ENCODE data around the gene RASL10A. TPM values are rescaled to one million over a fixed set of nuclear protein-coding genes. Genes with fewer than 3 reads are reported as not detected.

Gene RASL10A
- total and polyA plus RNA-seq, 9 of the 15 experiments (the other 6 are each of a cell fraction or from before 2014, with no cell fraction given) = 0.17 to 1.2 (median 0.45) TPM; not detected in 3

DNA sequence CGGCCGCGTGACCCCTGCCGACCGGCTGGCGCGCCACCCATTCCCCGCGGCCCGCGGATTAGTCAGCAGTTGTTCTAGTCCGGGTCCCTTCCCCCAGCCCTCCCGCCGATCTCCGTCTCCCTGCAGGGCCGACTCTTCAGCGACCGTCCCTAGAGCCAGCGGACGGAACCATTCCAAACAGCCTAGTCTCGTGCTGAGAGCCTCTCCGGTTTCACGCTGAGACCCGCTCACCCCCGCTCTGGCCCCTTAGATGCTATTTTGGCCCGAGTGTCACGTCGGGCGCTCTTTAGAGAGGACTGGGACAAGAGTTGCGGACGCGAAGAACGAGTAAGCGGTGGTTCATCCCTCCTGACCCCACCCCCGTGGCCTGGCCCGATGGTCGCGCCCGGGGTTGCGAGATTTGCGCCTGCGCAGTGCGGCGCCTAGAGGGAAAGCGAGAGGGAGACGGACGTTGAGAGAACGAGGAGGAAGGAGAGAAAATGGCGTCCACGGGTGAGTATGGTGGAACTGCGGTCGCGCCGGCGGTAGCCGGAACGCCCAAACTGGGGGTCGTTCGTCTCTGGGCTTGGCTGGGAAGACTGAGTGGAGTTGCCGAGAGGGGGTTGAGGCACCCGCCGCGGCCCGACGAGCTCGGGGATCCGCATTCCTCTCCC lies 47.5 kb downstream of the RASL10A start, which contains the start of the genes EWSR1 and RHBDD3 (continued):
- TF ChIP-seq, protein P1, sequence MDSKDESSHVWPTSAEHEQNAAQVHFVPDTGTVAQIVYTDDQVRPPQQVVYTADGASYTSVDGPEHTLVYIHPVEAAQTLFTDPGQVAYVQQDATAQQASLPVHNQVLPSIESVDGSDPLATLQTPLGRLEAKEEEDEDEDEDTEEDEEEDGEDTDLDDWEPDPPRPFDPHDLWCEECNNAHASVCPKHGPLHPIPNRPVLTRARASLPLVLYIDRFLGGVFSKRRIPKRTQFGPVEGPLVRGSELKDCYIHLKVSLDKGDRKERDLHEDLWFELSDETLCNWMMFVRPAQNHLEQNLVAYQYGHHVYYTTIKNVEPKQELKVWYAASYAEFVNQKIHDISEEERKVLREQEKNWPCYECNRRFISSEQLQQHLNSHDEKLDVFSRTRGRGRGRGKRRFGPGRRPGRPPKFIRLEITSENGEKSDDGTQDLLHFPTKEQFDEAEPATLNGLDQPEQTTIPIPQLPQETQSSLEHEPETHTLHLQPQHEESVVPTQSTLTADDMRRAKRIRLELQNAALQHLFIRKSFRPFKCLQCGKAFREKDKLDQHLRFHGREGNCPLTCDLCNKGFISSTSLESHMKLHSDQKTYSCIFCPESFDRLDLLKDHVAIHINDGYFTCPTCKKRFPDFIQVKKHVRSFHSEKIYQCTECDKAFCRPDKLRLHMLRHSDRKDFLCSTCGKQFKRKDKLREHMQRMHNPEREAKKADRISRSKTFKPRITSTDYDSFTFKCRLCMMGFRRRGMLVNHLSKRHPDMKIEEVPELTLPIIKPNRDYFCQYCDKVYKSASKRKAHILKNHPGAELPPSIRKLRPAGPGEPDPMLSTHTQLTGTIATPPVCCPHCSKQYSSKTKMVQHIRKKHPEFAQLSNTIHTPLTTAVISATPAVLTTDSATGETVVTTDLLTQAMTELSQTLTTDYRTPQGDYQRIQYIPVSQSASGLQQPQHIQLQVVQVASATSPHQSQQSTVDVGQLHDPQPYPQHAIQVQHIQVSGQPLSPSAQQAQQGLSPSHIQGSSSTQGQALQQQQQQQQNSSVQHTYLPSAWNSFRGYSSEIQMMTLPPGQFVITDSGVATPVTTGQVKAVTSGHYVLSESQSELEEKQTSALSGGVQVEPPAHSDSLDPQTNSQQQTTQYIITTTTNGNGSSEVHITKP (IDR thresholded peaks at IDR 0.05; ENCODE audit: partially characterized antibody) = peak; percentile 100
- no peak for TF ChIP-seq CREBBP (IDR thresholded peaks at IDR 0.05; ENCODE audit: low read depth, low read length)
- TF ChIP-seq, protein P2, sequence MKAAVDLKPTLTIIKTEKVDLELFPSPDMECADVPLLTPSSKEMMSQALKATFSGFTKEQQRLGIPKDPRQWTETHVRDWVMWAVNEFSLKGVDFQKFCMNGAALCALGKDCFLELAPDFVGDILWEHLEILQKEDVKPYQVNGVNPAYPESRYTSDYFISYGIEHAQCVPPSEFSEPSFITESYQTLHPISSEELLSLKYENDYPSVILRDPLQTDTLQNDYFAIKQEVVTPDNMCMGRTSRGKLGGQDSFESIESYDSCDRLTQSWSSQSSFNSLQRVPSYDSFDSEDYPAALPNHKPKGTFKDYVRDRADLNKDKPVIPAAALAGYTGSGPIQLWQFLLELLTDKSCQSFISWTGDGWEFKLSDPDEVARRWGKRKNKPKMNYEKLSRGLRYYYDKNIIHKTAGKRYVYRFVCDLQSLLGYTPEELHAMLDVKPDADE (conservative IDR thresholded peaks at IDR 0.05; ENCODE audit: control insufficient read depth, low read depth, low read length) = peak; percentile 85
- no peak for TF ChIP-seq NFIX (CRISPR knock-in tag; IDR thresholded peaks at IDR 0.05; ENCODE audit: low read depth)
- peak; percentile 74 for TF ChIP-seq FIP1L1 (IDR thresholded peaks at IDR 0.05; ENCODE audit: low read depth, low read length, poor library complexity, severe bottlenecking)
- TF ChIP-seq CEBPB (tag; IDR thresholded peaks at IDR 0.05) = peak; percentile 79
- no peak for TF ChIP-seq ZNF586 (CRISPR knock-in tag; conservative IDR thresholded peaks at IDR 0.05)
- TF ChIP-seq, protein P3, sequence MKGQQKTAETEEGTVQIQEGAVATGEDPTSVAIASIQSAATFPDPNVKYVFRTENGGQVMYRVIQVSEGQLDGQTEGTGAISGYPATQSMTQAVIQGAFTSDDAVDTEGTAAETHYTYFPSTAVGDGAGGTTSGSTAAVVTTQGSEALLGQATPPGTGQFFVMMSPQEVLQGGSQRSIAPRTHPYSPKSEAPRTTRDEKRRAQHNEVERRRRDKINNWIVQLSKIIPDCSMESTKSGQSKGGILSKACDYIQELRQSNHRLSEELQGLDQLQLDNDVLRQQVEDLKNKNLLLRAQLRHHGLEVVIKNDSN (CRISPR knock-in tag; IDR thresholded peaks at IDR 0.05) = peak; percentile 59
- TF ChIP-seq GTF2E2 (tag; IDR thresholded peaks at IDR 0.05) = 0 out of 2 replicates have a peak, but pooled peaks have one; percentile 13
- TF ChIP-seq NRF1 (conservative IDR thresholded peaks at IDR 0.05 in 1 of 2, IDR thresholded peaks at IDR 0.05 in 1 of 2) = peak; percentile 94 to 96
- TF ChIP-seq, protein P4, sequence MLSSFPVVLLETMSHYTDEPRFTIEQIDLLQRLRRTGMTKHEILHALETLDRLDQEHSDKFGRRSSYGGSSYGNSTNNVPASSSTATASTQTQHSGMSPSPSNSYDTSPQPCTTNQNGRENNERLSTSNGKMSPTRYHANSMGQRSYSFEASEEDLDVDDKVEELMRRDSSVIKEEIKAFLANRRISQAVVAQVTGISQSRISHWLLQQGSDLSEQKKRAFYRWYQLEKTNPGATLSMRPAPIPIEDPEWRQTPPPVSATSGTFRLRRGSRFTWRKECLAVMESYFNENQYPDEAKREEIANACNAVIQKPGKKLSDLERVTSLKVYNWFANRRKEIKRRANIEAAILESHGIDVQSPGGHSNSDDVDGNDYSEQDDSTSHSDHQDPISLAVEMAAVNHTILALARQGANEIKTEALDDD (IDR thresholded peaks at IDR 0.05) = peak; percentile 35; the same call in 1 of the 2 replicates
- no peak for TF ChIP-seq FOXJ2 (tag; IDR thresholded peaks at IDR 0.05)
- no peak for TF ChIP-seq SPI1 (IDR thresholded peaks at IDR 0.05; ENCODE audit: borderline replicate concordance, low read depth, low read length)
- TF ChIP-seq, protein P5, sequence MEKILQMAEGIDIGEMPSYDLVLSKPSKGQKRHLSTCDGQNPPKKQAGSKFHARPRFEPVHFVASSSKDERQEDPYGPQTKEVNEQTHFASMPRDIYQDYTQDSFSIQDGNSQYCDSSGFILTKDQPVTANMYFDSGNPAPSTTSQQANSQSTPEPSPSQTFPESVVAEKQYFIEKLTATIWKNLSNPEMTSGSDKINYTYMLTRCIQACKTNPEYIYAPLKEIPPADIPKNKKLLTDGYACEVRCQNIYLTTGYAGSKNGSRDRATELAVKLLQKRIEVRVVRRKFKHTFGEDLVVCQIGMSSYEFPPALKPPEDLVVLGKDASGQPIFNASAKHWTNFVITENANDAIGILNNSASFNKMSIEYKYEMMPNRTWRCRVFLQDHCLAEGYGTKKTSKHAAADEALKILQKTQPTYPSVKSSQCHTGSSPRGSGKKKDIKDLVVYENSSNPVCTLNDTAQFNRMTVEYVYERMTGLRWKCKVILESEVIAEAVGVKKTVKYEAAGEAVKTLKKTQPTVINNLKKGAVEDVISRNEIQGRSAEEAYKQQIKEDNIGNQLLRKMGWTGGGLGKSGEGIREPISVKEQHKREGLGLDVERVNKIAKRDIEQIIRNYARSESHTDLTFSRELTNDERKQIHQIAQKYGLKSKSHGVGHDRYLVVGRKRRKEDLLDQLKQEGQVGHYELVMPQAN (IDR thresholded peaks at IDR 0.05; ENCODE audit: borderline replicate concordance) = no peak
- TF ChIP-seq, protein P6, sequence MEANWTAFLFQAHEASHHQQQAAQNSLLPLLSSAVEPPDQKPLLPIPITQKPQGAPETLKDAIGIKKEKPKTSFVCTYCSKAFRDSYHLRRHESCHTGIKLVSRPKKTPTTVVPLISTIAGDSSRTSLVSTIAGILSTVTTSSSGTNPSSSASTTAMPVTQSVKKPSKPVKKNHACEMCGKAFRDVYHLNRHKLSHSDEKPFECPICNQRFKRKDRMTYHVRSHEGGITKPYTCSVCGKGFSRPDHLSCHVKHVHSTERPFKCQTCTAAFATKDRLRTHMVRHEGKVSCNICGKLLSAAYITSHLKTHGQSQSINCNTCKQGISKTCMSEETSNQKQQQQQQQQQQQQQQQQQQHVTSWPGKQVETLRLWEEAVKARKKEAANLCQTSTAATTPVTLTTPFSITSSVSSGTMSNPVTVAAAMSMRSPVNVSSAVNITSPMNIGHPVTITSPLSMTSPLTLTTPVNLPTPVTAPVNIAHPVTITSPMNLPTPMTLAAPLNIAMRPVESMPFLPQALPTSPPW (CRISPR knock-in tag; IDR thresholded peaks at IDR 0.05) = peak; percentile 56
- peak; percentile 80 for TF ChIP-seq NFE2 (IDR thresholded peaks at IDR 0.05; ENCODE audit: low read depth)
- TF ChIP-seq MAFK (IDR thresholded peaks at IDR 0.05; ENCODE audit: low read length) = peak; percentile 41

Measured in K562 (cell line).